WTC11 (cell line): Measurements from ENCODE around the gene SH3TC2. TPM values are rescaled to one million over a fixed set of nuclear protein-coding genes. Genes with fewer than 3 reads are reported as not detected.

Source experiments
- ATAC-seq: fragments of 200-7000 bp; cut with Tn5 transposase; 2 replicates; pipeline ENCODE4 v1.10.0; 2021; ENCODE audit warnings: mild to moderate bottlenecking, moderate library complexity
- CTCF ChIA-PET: fragments of 300-600 bp; sonication (Branson Sonifier 250); formaldehyde crosslinking; loops from one replicate; lab custom pipeline; 2021; ENCODE audit warnings: antibody characterized with exemption; lab: Charles Lee
- POLR2A ChIA-PET: fragments of 350-600 bp; sonication (Branson Sonifier 250); formaldehyde crosslinking; loops from one replicate; lab custom pipeline; 2021; ENCODE audit warnings: antibody characterized with exemption; lab: Charles Lee
- DNase-seq: peaks from one replicate; pipeline ENCODE4 v3.0.0; 2021; ENCODE audit warnings: low spot score
- H3K27ac Mint-ChIP-seq: 2 replicates; pipeline ENCODE4 v1.8.0; 2021; ENCODE audit warnings: mixed read lengths
- H3K27me3 Mint-ChIP-seq: 2 replicates; pipeline ENCODE4 v1.8.0; 2021; ENCODE audit warnings: low read depth, mild to moderate bottlenecking, moderate library complexity, mixed read lengths
- H3K36me3 Mint-ChIP-seq: 2 replicates; pipeline ENCODE4 v1.8.0; 2021; ENCODE audit warnings: mixed read lengths
- H3K4me1 Mint-ChIP-seq: 2 replicates; pipeline ENCODE4 v1.8.0; 2022; ENCODE audit warnings: mixed read lengths
- H3K4me3 Mint-ChIP-seq: 2 replicates; pipeline ENCODE4 v1.8.0; 2021; ENCODE audit warnings: mild to moderate bottlenecking, moderate library complexity, mixed read lengths
- H3K9me3 Mint-ChIP-seq: 2 replicates; pipeline ENCODE4 v1.8.0; 2021; ENCODE audit warnings: mixed read lengths
- ATF1 ChIP-seq: sonication (generic); formaldehyde crosslinking; IDR thresholded peaks from 2 replicates; pipeline ENCODE4 v1.8.1; 2023; ENCODE audit warnings: mild to moderate bottlenecking, moderate library complexity, missing genetic modification reagents
- CTCF ChIP-seq: fragments of 200-600 bp; IDR thresholded peaks from 2 replicates; pipeline ENCODE4 v1.8.0; 2022; ENCODE audit warnings: antibody characterized with exemption
- NR2C2 ChIP-seq: sonication (generic); formaldehyde crosslinking; IDR thresholded peaks from 2 replicates; pipeline ENCODE4 v1.8.0; 2022; ENCODE audit warnings: mild to moderate bottlenecking, missing genetic modification reagents
- PRRX2 ChIP-seq: fragments of 250-450 bp; sonication (Bioruptor Pico); IDR thresholded peaks from 2 replicates; pipeline ENCODE4 v1.8.0; 2021; ENCODE audit warnings: mild to moderate bottlenecking
- TEAD1 ChIP-seq: sonication (generic); formaldehyde crosslinking; IDR thresholded peaks from 2 replicates; pipeline ENCODE4 v1.8.0; 2022; ENCODE audit warnings: mild to moderate bottlenecking, missing genetic modification reagents
- TP53 ChIP-seq: sonication (generic); formaldehyde crosslinking; IDR thresholded peaks from 2 replicates; pipeline ENCODE4 v1.8.1; 2023; ENCODE audit warnings: mild to moderate bottlenecking, missing genetic modification reagents
- USF2 ChIP-seq: sonication (generic); formaldehyde crosslinking; IDR thresholded peaks from 2 replicates; pipeline ENCODE4 v1.8.1; 2023; ENCODE audit warnings: mild to moderate bottlenecking, missing genetic modification reagents, moderate library complexity
- ZNF138 ChIP-seq: sonication (generic); formaldehyde crosslinking; conservative IDR thresholded peaks from 2 replicates; pipeline ENCODE4 v1.8.1; 2022; ENCODE audit warnings: mild to moderate bottlenecking, moderate library complexity, missing genetic modification reagents
- ZNF423 ChIP-seq: fragments of 250-450 bp; sonication (Bioruptor Pico); IDR thresholded peaks from 2 replicates; pipeline ENCODE4 v2.1.2; 2022; ENCODE audit warnings: mild to moderate bottlenecking, moderate library complexity
- total RNA-seq: library from RNA; stranded (reverse); gene quantifications from 3 replicates; pipeline ENCODE4 v1.2.3, GENCODE V29; 2021
- TF ChIP-seq, protein P1 (sequence below): sonication (generic); formaldehyde crosslinking; IDR thresholded peaks from 2 replicates; pipeline ENCODE4 v1.8.0; 2022; ENCODE audit warnings: mild to moderate bottlenecking, missing genetic modification reagents
- TF ChIP-seq, protein P2 (sequence below): fragments of 250-450 bp; sonication (Bioruptor Pico); conservative IDR thresholded peaks from 2 replicates; pipeline ENCODE4 v1.9.0; 2021; ENCODE audit warnings: mild to moderate bottlenecking
- TF ChIP-seq, protein P3 (sequence below): sonication (generic); formaldehyde crosslinking; IDR thresholded peaks from 2 replicates; pipeline ENCODE4 v1.8.1; 2023; ENCODE audit warnings: mild to moderate bottlenecking, moderate library complexity, missing genetic modification reagents
- TF ChIP-seq, protein P4 (sequence below): sonication (generic); formaldehyde crosslinking; IDR thresholded peaks from 2 replicates; pipeline ENCODE4 v1.8.1; 2023; ENCODE audit warnings: mild to moderate bottlenecking, missing genetic modification reagents
- TF ChIP-seq, protein P5 (sequence below): sonication (generic); formaldehyde crosslinking; IDR thresholded peaks from 2 replicates; pipeline ENCODE4 v1.8.0; 2022; ENCODE audit warnings: mild to moderate bottlenecking, missing genetic modification reagents
- TF ChIP-seq, protein P6 (sequence below): sonication (generic); formaldehyde crosslinking; IDR thresholded peaks from 2 replicates; pipeline ENCODE4 v1.8.1; 2022; ENCODE audit warnings: mild to moderate bottlenecking, missing genetic modification reagents, moderate library complexity, borderline replicate concordance

Gene SH3TC2
- total RNA-seq, 1 experiment from 2014 or later, result 0.61 TPM

DNA sequence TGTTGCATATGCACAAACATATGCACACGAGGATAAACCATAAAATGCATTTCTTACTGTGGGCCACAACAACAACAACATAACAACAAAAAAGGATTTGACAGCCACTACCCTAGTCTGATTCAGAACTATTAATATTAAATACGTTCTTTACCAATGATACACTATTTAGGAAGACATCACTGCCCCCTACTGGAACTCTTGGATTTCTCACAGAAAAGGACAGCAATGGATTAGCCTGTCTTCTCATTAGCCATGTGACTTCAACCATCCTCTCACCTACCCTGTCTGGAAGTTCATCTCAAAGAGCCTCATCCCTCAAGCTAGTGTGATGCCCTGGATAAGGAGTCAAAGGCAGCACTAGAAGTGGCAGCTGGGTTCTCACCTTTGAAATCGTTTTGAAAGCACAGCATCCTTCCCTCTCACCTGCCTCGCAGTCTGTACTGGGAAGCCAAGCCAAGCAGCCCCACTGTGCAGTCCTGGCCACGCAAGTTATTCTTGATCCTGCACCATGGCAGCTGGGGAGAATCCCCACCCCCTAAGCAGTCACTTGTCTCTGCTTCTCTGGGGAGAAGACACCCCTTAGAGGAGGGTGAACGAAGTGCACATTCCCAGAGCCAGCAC lies 64.6 kb downstream of the SH3TC2 start:
- ChIA-PET CTCF (interaction anchor here (0.7 to 2.3 kb wide), 7 partner anchors 10 to 267 kb away, joined by 3 to 8 read pairs (median 6); no protein-coding TSS in a partner anchor), POLR2A (no interaction called here)
- no peak for DNase-seq
- H3K4me3 Mint-ChIP-seq, result no peak overlapping the region
- TF ChIP-seq NR2C2 (CRISPR knock-in tag), result no peak
- TF ChIP-seq, protein P1, sequence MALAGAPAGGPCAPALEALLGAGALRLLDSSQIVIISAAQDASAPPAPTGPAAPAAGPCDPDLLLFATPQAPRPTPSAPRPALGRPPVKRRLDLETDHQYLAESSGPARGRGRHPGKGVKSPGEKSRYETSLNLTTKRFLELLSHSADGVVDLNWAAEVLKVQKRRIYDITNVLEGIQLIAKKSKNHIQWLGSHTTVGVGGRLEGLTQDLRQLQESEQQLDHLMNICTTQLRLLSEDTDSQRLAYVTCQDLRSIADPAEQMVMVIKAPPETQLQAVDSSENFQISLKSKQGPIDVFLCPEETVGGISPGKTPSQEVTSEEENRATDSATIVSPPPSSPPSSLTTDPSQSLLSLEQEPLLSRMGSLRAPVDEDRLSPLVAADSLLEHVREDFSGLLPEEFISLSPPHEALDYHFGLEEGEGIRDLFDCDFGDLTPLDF, result no peak
- TF ChIP-seq CTCF, result peak; percentile 46; the same call in 1 of the 2 replicates
- TF ChIP-seq ZNF423 (CRISPR knock-in tag), result no peak
- no peak for TF ChIP-seq TEAD1 (CRISPR knock-in tag)
- no peak for TF ChIP-seq TP53 (CRISPR knock-in tag)
- TF ChIP-seq, protein P2, sequence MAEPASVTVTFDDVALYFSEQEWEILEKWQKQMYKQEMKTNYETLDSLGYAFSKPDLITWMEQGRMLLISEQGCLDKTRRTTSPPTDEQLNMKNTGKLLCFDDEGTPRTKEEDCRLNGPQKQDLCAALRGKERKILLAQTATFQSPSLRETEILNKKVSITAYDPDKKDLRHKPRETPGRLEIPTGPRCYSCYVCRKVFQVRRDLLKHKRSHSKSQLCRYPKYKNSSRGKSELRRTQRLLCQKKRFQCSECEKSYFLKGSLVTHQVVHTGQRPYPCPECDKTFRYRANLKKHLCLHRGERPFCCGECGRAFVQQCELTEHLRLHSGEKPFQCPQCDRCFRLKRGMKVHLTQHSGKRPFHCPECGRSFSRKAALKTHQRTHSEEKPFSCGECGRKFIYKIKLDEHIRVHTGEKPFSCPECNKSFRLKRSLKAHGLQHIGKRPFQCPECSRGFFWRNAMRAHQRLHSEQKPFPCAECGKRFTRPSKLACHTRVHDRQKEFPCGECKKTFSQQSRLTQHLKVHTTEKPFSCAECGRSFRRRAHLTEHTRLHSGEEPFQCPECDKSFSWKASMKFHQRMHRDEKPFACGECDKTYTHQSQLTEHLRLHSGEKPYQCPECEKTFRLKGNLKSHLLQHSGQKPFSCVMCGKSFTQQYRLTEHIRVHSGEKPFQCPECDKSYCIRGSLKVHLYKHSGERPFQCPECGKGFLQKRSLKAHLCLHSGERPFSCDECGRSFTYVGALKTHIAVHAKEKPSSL (CRISPR knock-in tag), result no peak
- TF ChIP-seq ZNF138 (CRISPR knock-in tag), result no peak
- TF ChIP-seq, protein P3, sequence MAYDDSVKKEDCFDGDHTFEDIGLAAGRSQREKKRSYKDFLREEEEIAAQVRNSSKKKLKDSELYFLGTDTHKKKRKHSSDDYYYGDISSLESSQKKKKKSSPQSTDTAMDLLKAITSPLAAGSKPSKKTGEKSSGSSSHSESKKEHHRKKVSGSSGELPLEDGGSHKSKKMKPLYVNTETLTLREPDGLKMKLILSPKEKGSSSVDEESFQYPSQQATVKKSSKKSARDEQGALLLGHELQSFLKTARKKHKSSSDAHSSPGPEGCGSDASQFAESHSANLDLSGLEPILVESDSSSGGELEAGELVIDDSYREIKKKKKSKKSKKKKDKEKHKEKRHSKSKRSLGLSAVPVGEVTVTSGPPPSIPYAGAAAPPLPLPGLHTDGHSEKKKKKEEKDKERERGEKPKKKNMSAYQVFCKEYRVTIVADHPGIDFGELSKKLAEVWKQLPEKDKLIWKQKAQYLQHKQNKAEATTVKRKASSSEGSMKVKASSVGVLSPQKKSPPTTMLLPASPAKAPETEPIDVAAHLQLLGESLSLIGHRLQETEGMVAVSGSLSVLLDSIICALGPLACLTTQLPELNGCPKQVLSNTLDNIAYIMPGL (CRISPR knock-in tag), result no peak
- no peak for TF ChIP-seq PRRX2 (CRISPR knock-in tag)
- peak; percentile 53; the same call in 1 of the 2 replicates for TF ChIP-seq USF2
- TF ChIP-seq, protein P4, sequence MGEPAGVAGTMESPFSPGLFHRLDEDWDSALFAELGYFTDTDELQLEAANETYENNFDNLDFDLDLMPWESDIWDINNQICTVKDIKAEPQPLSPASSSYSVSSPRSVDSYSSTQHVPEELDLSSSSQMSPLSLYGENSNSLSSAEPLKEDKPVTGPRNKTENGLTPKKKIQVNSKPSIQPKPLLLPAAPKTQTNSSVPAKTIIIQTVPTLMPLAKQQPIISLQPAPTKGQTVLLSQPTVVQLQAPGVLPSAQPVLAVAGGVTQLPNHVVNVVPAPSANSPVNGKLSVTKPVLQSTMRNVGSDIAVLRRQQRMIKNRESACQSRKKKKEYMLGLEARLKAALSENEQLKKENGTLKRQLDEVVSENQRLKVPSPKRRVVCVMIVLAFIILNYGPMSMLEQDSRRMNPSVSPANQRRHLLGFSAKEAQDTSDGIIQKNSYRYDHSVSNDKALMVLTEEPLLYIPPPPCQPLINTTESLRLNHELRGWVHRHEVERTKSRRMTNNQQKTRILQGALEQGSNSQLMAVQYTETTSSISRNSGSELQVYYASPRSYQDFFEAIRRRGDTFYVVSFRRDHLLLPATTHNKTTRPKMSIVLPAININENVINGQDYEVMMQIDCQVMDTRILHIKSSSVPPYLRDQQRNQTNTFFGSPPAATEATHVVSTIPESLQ (CRISPR knock-in tag), result no peak
- TF ChIP-seq, protein P5, sequence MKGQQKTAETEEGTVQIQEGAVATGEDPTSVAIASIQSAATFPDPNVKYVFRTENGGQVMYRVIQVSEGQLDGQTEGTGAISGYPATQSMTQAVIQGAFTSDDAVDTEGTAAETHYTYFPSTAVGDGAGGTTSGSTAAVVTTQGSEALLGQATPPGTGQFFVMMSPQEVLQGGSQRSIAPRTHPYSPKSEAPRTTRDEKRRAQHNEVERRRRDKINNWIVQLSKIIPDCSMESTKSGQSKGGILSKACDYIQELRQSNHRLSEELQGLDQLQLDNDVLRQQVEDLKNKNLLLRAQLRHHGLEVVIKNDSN (CRISPR knock-in tag), result peak; percentile 53; the same call in 1 of the 2 replicates
- TF ChIP-seq ATF1, result no peak
- TF ChIP-seq, protein P6, sequence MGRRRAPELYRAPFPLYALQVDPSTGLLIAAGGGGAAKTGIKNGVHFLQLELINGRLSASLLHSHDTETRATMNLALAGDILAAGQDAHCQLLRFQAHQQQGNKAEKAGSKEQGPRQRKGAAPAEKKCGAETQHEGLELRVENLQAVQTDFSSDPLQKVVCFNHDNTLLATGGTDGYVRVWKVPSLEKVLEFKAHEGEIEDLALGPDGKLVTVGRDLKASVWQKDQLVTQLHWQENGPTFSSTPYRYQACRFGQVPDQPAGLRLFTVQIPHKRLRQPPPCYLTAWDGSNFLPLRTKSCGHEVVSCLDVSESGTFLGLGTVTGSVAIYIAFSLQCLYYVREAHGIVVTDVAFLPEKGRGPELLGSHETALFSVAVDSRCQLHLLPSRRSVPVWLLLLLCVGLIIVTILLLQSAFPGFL, result no peak
- TF ChIP-seq, all 79 proteins: peak for 3
- no peaks in the 10 kb centered on the region; the same call in 1 of the 2 replicates for H3K27me3 Mint-ChIP-seq
- no peaks in the 10 kb centered on the region for H3K9me3 Mint-ChIP-seq
- peak; percentile 86 for ATAC-seq
- H3K27ac Mint-ChIP-seq, result no peak overlapping the region
- no peaks in the 10 kb centered on the region for H3K36me3 Mint-ChIP-seq
- peaks cover 8% of the 10 kb centered on the region for H3K4me1 Mint-ChIP-seq
